ENCODE measurements around the gene DDX1. TPM values are rescaled to one million over a fixed set of nuclear protein-coding genes. Genes with fewer than 3 reads are reported as not detected.

DDX1 gene
- total and polyA plus RNA-seq, 2 donors from 2014 or later = 84.0 to 90.0 TPM

DNA sequence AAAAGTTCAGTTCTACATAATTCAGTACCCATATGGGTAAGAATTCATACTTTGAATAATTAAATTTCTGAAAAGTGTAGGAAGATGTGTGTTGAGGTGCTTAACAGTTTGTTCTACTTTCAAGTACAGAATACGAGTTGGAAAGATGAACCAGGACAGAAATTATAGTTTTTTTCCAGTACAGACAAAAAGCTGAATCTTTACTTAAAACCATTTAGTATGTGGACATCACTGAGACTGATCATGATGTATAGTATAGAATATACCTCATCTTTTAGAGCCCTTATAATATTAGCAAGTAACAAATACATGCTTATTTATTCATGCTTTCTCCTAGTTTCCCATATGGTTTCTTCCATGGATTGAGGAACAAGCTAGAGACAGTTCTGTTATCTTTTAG is 10.0 kb downstream of the DDX1 start:
- no peak overlapping the region for H3K4me3 ChIP-seq (ENCODE audit: low read length in 3 of 3)
- DNase-seq = no peak
- H3K9ac ChIP-seq (ENCODE audit: low read length in 3 of 3) = no peak overlapping the region
- intact Hi-C loops (cut with DNase I) = no loop called here
- no peak for TF ChIP-seq CTCF (IDR thresholded peaks at IDR 0.05; ENCODE audit: borderline replicate concordance, extremely low read depth, insufficient read depth)
- no peak overlapping the region for H3K27ac ChIP-seq (ENCODE audit: low read depth in 2 of 2, low read length in 2 of 2)
- peaks cover 30 to 75% (median 52%) of the 10 kb centered on the region in 3 donors for H3K36me3 ChIP-seq (ENCODE audit: control insufficient read depth in 2 of 3, insufficient read depth in 3 of 3, low read length in 3 of 3)
- no peaks in the 10 kb centered on the region for H3K27me3 ChIP-seq (ENCODE audit: control insufficient read depth, insufficient read depth, low read length)
- no peaks in the 10 kb centered on the region for H3K4me1 ChIP-seq (ENCODE audit: control insufficient read depth in 2 of 3, insufficient read depth in 2 of 3, low read depth in 1 of 3, low read length in 3 of 3)
- FAIRE-seq = no peak
- no peaks in the 10 kb centered on the region for H3K9me3 ChIP-seq (ENCODE audit: control insufficient read depth in 2 of 3, insufficient read depth in 1 of 3, low read length in 3 of 3)

DNA sequence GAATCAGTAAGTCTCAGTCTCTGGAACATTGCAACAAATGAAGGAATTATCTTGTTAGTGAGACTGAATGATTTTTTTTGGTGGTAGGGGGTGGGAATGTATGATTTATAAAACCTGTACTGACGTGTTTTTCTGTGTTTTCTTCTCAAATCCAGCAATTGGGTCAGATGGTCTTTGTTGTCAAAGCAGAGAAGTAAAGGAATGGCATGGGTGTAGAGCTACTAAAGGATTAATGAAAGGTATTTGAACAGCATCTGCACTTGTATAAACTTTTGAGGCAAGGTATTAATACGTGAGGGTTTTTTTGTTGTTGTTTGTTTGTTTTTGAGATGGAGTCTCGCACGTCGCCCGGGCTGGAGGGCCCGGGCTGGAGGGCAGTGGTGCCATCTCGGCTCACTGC is 10.7 kb downstream of the DDX1 start:
- Histone ChIP-seq H3K27ac (ENCODE audit: low read depth in 2 of 2, low read length in 2 of 2) (no peak overlapping the region), H3K36me3 (ENCODE audit: control insufficient read depth in 2 of 3, insufficient read depth in 3 of 3, low read length in 3 of 3) (peaks cover 27 to 73% (median 47%) of the 10 kb centered on the region in 3 donors), H3K9me3 (ENCODE audit: control insufficient read depth in 2 of 3, insufficient read depth in 1 of 3, low read length in 3 of 3) (no peaks in the 10 kb centered on the region), H3K27me3 (ENCODE audit: control insufficient read depth, insufficient read depth, low read length) (no peaks in the 10 kb centered on the region), H3K4me1 (ENCODE audit: control insufficient read depth in 2 of 3, insufficient read depth in 2 of 3, low read depth in 1 of 3, low read length in 3 of 3) (no peaks in the 10 kb centered on the region), H3K4me3 (ENCODE audit: low read length in 3 of 3) (no peak overlapping the region), H3K9ac (ENCODE audit: low read length in 3 of 3) (no peak overlapping the region)
- no peak for FAIRE-seq
- intact Hi-C loops (cut with DNase I) = no loop called here
- TF ChIP-seq CTCF (IDR thresholded peaks at IDR 0.05; ENCODE audit: borderline replicate concordance, extremely low read depth, insufficient read depth) = no peak
- DNase-seq = no peak

DNA sequence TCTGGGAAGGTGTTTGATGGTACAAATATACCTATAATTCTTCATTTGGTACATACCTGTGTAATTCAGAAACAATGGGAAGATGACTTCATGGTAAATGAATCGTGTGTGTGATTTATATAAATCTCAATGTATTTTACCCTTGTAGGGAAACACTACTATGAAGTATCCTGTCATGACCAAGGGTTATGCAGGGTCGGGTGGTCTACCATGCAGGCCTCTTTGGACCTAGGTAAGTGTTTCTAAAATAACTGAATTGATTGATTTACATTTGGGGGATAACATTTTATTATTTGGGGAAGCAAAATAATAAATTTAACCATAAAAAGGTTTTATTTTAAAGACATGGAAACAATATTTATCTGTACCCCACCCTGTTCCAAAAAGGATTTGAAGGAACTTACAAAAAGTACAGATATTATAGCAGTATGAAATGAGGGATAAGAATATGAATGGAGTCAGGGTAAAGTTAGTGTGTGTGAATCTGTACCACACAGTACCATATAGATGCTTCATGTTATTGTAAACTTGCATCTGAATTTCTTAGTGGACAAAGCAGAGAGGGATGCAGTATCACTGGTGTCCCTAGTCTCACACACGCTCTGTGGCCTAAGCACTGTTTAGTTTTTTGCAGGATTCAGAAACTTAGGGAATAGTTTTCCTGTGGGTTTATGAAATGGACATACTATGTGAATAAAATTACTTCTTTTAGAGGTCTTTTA is 11.5 kb downstream of the DDX1 start:
- intact Hi-C loops (cut with DNase I) = no loop called here

More for the DNA sequence above, 11.5 kb downstream of the DDX1 start:
- Histone ChIP-seq H3K9me3 (ENCODE audit: control insufficient read depth in 2 of 3, insufficient read depth in 1 of 3, low read length in 3 of 3) (no peaks in the 10 kb centered on the region), H3K4me3 (ENCODE audit: low read length in 3 of 3) (no peak overlapping the region), H3K27me3 (ENCODE audit: control insufficient read depth, insufficient read depth, low read length) (no peaks in the 10 kb centered on the region), H3K27ac (ENCODE audit: low read depth in 2 of 2, low read length in 2 of 2) (no peak overlapping the region), H3K36me3 (ENCODE audit: control insufficient read depth in 2 of 3, insufficient read depth in 3 of 3, low read length in 3 of 3) (peaks cover 29 to 78% (median 51%) of the 10 kb centered on the region in 3 donors), H3K4me1 (ENCODE audit: control insufficient read depth in 2 of 3, insufficient read depth in 2 of 3, low read depth in 1 of 3, low read length in 3 of 3) (no peaks in the 10 kb centered on the region), H3K9ac (ENCODE audit: low read length in 3 of 3) (no peak overlapping the region)
- no peak for DNase-seq
- no peak for FAIRE-seq
- no peak for TF ChIP-seq CTCF (IDR thresholded peaks at IDR 0.05; ENCODE audit: borderline replicate concordance, extremely low read depth, insufficient read depth)

Measured in kidney (tissue), 14 donors.